Caco-2 (cell line): Measurements from ENCODE around the gene MBP. TPM values are rescaled to one million over a fixed set of nuclear protein-coding genes. Genes with fewer than 3 reads are reported as not detected.

Experiments used
- BruUV-seq: library from RNA; stranded (reverse); fragments of 400-500 nt; replicated peaks from 2 replicates; lab custom pipeline; 2021; lab: Mats Ljungman, UMichigan
- CTCF ChIA-PET: fragments of 300-600 bp; sonication (Branson Sonifier 250); formaldehyde crosslinking; loops from one replicate; lab custom pipeline; 2022; ENCODE audit warnings: antibody characterized with exemption; lab: Charles Lee
- POLR2A ChIA-PET: fragments of 300-600 bp; sonication (Branson Sonifier 250); formaldehyde crosslinking; loops from one replicate; lab custom pipeline; 2022; ENCODE audit warnings: antibody characterized with exemption; lab: Charles Lee
- DNase-seq, 2 experiments: peaks; one replicate each; pipeline versions ENCODE4 v3.0.0 to v3.0.0-alpha.2; 2020 to 2022
- H3K27me3 ChIP-seq: replicated peaks from 2 replicates; pipeline ENCODE4 v1.6.0; 2011; ENCODE audit warnings: low read length; ENCODE audit not compliant: control insufficient read depth, insufficient read depth
- H3K36me3 ChIP-seq: 2 replicates; pipeline ENCODE4 v1.5.1; 2011; ENCODE audit warnings: low read length; ENCODE audit not compliant: control insufficient read depth, insufficient read depth
- H3K4me1 ChIP-seq: fragments of 250-450 bp; sonication (Bioruptor Pico); 2 replicates; pipeline ENCODE4 v1.5.1; 2020; ENCODE audit warnings: mild to moderate bottlenecking
- H3K4me3 ChIP-seq: 2 replicates; pipeline ENCODE4 v1.5.1; 2011; ENCODE audit warnings: low read depth, mild to moderate bottlenecking, control low read depth, low read length
- H3K9me3 ChIP-seq: fragments of 250-450 bp; sonication (Bioruptor Pico); 2 replicates; pipeline ENCODE4 v1.5.1; 2020; ENCODE audit warnings: mild to moderate bottlenecking, moderate library complexity
- H3K27ac Mint-ChIP-seq: one replicate; pipeline ENCODE4 v1.8.0; 2022; ENCODE audit warnings: mixed read lengths; ENCODE audit not compliant: unreplicated experiment
- H3K27me3 Mint-ChIP-seq: one replicate; pipeline ENCODE4 v1.8.0; 2022; ENCODE audit warnings: mixed read lengths; ENCODE audit not compliant: insufficient read depth, unreplicated experiment
- H3K36me3 Mint-ChIP-seq: one replicate; pipeline ENCODE4 v1.8.0; 2022; ENCODE audit warnings: mild to moderate bottlenecking, mixed read lengths; ENCODE audit not compliant: insufficient read depth, unreplicated experiment
- H3K4me1 Mint-ChIP-seq: one replicate; pipeline ENCODE4 v1.8.0; 2022; ENCODE audit warnings: low read depth, mixed read lengths; ENCODE audit not compliant: unreplicated experiment
- H3K4me3 Mint-ChIP-seq: one replicate; pipeline ENCODE4 v1.8.0; 2022; ENCODE audit warnings: mild to moderate bottlenecking, moderate library complexity, mixed read lengths; ENCODE audit not compliant: unreplicated experiment
- H3K9me3 Mint-ChIP-seq: one replicate; pipeline ENCODE4 v1.8.0; 2022; ENCODE audit warnings: mixed read lengths; ENCODE audit not compliant: unreplicated experiment
- CTCF ChIP-seq, 2 experiments: fragments of 200-600 bp in 1 of 2; IDR thresholded peaks; 1 replicate in 1 of 2; 2 replicates in 1 of 2; pipeline versions ENCODE4 v1.5.1 to v1.8.0; 2011 to 2022; ENCODE audit warnings: antibody characterized with exemption in 1 of 2, control low read depth in 1 of 2, inconsistent platforms in 1 of 2, low read depth in 1 of 2, low read length in 1 of 2, mild to moderate bottlenecking in 1 of 2, moderate library complexity in 1 of 2; ENCODE audit not compliant: insufficient read depth in 1 of 2, severe bottlenecking in 1 of 2, unreplicated experiment in 1 of 2
- intact Hi-C: fragments of 100-400 bp; cut with micrococcal nuclease; formaldehyde crosslinking; loops from one replicate; pipeline ENCODE4 v1.10.0; 2022; ENCODE audit not compliant: unreplicated experiment
- total RNA-seq: library from RNA; stranded (reverse); gene quantifications from 2 replicates; pipeline ENCODE4 v1.2.3, GENCODE V29; 2022

Gene MBP
- total RNA-seq, 1 experiment from 2014 or later: 11.4 TPM

DNA sequence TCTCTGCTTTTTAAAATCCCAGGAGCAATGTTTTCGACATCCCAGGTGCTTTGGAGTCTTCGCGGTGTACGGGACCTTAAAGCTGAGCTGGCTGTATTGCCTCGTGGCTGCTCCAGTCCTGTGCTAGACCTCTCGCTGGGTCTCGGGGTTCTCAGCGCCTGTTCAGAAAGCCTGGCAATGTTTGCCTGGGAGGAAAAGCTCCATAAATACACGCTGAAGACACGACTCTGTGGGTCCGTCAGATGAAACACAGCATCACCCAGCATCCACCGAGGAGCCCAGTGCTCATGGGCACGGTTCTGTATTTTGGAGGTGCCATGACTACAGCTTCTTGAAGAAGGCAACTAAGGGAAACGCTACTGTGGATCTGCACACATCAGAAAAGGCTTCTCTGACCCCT lies 21.6 kb downstream of the MBP start:
- Histone ChIP-seq H3K9me3 (no peaks in the 10 kb centered on the region), H3K4me1 (peaks cover 15% of the 10 kb centered on the region), H3K4me3 (no peak overlapping the region), H3K27me3 (no peaks in the 10 kb centered on the region), H3K36me3 (no peaks in the 10 kb centered on the region)
- Mint-ChIP-seq H3K27ac (no peak overlapping the region), H3K36me3 (peaks cover under 1% of the 10 kb centered on the region), H3K4me3 (no peak overlapping the region), H3K9me3 (no peaks in the 10 kb centered on the region), H3K27me3 (no peaks in the 10 kb centered on the region), H3K4me1 (peaks cover 12% of the 10 kb centered on the region)
- no TSS peak for BruUV-seq
- no peak for TF ChIP-seq CTCF (IDR thresholded peaks at IDR 0.05; ENCODE audit: insufficient read depth in 1 of 2, low read depth in 1 of 2, low read length in 1 of 2, severe bottlenecking in 1 of 2, unreplicated experiment in 1 of 2)
- CTCF ChIA-PET: no interaction called here
- intact Hi-C loops: no loop called here
- POLR2A ChIA-PET: no interaction called here
- DNase-seq: no peak

GRCh38 chr18:77110400-77110799 lies 22.2 kb downstream of the MBP start:
- Histone ChIP-seq H3K27me3 (no peaks in the 10 kb centered on the region), H3K36me3 (no peaks in the 10 kb centered on the region), H3K9me3 (no peaks in the 10 kb centered on the region), H3K4me1 (peaks cover 14% of the 10 kb centered on the region), H3K4me3 (no peak overlapping the region)
- Mint-ChIP-seq H3K36me3 (no peaks in the 10 kb centered on the region), H3K27me3 (no peaks in the 10 kb centered on the region), H3K27ac (no peak overlapping the region), H3K4me3 (no peak overlapping the region), H3K4me1 (peaks cover 12% of the 10 kb centered on the region), H3K9me3 (no peaks in the 10 kb centered on the region)
- CTCF ChIA-PET: interaction anchor here (0.6 kb wide), 1 partner anchor 188 kb away, joined by 4 read pairs; no protein-coding TSS in a partner anchor
- POLR2A ChIA-PET: no interaction called here
- no peak for DNase-seq
- intact Hi-C loops: no loop called here
- no TSS peak for BruUV-seq
- no peak for TF ChIP-seq CTCF (IDR thresholded peaks at IDR 0.05; ENCODE audit: insufficient read depth in 1 of 2, low read depth in 1 of 2, low read length in 1 of 2, severe bottlenecking in 1 of 2, unreplicated experiment in 1 of 2)

DNA sequence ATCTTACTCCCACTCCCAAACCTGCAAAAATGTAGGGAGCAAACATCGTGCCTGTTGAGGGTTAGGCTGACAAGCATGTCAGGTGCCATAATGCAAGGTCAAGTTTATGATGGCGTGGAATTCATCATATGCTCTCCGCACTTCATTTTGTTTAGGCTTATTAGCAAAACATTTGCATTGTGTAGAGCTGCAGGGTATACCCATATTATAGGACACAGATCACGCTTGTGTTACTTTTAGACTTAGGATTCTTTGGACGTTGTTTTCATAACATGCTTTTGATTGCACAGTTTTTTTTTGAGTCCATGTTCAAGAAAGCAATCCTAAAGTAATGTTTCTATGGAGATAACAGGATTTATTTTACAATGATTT lies 22.9 kb downstream of the MBP start:
- ChIA-PET CTCF (no interaction called here), POLR2A (no interaction called here)
- Mint-ChIP-seq H3K27me3 (no peaks in the 10 kb centered on the region), H3K36me3 (no peaks in the 10 kb centered on the region), H3K27ac (no peak overlapping the region), H3K4me3 (no peak overlapping the region), H3K9me3 (no peaks in the 10 kb centered on the region), H3K4me1 (peaks cover 12% of the 10 kb centered on the region)
- Histone ChIP-seq H3K4me1 (peaks cover 9% of the 10 kb centered on the region), H3K27me3 (no peaks in the 10 kb centered on the region), H3K36me3 (no peaks in the 10 kb centered on the region; the same call in 1 of the 2 replicates), H3K4me3 (no peak overlapping the region), H3K9me3 (no peaks in the 10 kb centered on the region)
- intact Hi-C loops: no loop called here
- BruUV-seq: no TSS peak
- no peak for TF ChIP-seq CTCF (IDR thresholded peaks at IDR 0.05; ENCODE audit: insufficient read depth in 1 of 2, low read depth in 1 of 2, low read length in 1 of 2, severe bottlenecking in 1 of 2, unreplicated experiment in 1 of 2)
- DNase-seq: no peak
